Measurements from ENCODE around the gene KASH5.
A peak's percentile ranks its signal among the peaks of the same experiment; 100 is the strongest.

The KASH5 gene, protein sequence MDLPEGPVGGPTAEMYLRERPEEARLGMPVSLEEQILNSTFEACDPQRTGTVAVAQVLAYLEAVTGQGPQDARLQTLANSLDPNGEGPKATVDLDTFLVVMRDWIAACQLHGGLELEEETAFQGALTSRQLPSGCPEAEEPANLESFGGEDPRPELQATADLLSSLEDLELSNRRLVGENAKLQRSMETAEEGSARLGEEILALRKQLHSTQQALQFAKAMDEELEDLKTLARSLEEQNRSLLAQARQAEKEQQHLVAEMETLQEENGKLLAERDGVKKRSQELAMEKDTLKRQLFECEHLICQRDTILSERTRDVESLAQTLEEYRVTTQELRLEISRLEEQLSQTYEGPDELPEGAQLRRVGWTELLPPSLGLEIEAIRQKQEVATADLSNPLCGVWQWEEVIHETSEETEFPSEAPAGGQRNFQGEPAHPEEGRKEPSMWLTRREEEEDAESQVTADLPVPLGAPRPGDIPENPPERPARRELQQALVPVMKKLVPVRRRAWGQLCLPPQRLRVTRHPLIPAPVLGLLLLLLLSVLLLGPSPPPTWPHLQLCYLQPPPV

GRCh38 chr19:49387936-49388372, at the start of gene KASH5:
Gene KASH5 (plus strand): TSS chr19:49388249. CDS start chr19:49390884, 2,635 bp downstream.
- H3K9ac ChIP-seq (ENCODE audit: low read length), result no peak within 1 kb of the TSS
- H3K27me3 ChIP-seq (ENCODE audit: control insufficient read depth, insufficient read depth, low read length), result no peaks in the 10 kb centered on the region
- H3K27ac ChIP-seq (ENCODE audit: low read depth, low read length), result no peak within 1 kb of the TSS
- no peaks in the 10 kb centered on the region for H3K36me3 ChIP-seq (ENCODE audit: control insufficient read depth, insufficient read depth, low read length)
- H3K4me1 ChIP-seq (ENCODE audit: control insufficient read depth, insufficient read depth, low read length), result no peaks in the 10 kb centered on the region
- H3K4me3 ChIP-seq (ENCODE audit: low read length), result peak within 1 kb of the TSS; percentile 36

DNA sequence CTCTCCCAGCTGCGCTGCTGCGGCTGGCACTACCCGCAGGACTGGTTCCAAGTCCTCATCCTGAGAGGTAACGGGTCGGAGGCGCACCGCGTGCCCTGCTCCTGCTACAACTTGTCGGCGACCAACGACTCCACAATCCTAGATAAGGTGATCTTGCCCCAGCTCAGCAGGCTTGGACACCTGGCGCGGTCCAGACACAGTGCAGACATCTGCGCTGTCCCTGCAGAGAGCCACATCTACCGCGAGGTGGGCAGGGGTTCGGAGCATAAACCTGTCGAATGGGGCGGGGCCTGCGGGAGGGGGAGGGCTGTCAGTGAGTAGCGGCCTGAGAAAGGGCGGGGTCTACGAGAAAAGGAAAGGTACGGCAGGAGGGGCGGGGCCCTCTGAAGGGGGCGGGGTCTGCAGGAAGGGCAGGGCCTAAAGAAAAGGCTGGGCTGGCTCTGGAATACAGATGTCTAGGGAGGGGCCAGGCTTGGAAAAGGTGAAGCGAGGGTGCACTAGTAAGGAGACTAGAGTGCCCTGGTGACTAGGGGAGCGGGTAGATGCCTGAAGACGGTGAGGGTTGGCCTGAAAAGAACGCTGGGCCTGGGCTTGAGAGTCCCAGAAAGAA, 49.3 kb upstream of the KASH5 start:
- no peaks in the 10 kb centered on the region for H3K27me3 ChIP-seq (ENCODE audit: control insufficient read depth, insufficient read depth, low read length)
- peak overlapping the region; percentile 82 for H3K27ac ChIP-seq (ENCODE audit: low read depth, low read length)
- H3K4me1 ChIP-seq (ENCODE audit: control insufficient read depth, insufficient read depth, low read length), result peaks cover 4% of the 10 kb centered on the region
- no peak overlapping the region for H3K9ac ChIP-seq (ENCODE audit: low read length)
- H3K36me3 ChIP-seq (ENCODE audit: control insufficient read depth, insufficient read depth, low read length), result peaks cover 7% of the 10 kb centered on the region
- peak overlapping the region; percentile 71 for H3K4me3 ChIP-seq (ENCODE audit: low read length)

DNA sequence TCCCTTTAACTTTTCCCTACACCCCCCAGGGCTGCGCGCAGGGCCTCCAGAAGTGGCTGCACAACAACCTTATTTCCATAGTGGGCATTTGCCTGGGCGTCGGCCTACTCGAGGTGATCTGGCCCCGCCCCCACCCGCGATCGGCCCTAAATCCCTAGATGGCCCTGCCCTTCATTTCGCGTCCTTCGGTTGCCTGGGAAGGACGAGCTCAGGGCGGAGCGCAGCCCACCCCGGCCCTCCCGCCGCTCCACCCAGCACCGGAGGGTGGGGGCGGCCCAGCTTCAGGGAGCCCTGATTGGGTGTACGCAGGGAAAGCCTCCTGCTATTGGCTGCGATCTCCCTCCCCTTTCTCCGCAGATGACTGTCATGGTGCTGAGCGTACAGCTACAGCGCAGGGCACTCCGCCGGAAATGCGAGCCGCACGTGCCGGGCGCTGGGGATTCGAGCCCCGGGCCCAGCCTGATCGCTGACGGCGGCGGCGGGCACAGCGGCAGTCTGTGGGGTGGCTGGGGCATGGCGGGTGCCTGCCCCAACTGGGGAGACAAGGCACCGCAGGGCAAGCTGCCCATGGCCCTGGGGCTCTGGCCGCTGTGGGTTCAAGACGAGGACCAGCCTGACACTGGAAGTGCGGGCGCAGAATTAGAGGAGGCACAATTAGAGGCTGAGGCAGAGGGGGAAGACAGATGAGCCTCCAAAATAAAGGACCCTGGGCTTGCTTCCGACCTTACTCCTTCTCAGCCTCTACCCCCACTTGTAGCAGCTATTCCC, 48.6 kb upstream of the KASH5 start:
- H3K4me1 ChIP-seq (ENCODE audit: control insufficient read depth, insufficient read depth, low read length), result peaks cover 4% of the 10 kb centered on the region

DNA sequence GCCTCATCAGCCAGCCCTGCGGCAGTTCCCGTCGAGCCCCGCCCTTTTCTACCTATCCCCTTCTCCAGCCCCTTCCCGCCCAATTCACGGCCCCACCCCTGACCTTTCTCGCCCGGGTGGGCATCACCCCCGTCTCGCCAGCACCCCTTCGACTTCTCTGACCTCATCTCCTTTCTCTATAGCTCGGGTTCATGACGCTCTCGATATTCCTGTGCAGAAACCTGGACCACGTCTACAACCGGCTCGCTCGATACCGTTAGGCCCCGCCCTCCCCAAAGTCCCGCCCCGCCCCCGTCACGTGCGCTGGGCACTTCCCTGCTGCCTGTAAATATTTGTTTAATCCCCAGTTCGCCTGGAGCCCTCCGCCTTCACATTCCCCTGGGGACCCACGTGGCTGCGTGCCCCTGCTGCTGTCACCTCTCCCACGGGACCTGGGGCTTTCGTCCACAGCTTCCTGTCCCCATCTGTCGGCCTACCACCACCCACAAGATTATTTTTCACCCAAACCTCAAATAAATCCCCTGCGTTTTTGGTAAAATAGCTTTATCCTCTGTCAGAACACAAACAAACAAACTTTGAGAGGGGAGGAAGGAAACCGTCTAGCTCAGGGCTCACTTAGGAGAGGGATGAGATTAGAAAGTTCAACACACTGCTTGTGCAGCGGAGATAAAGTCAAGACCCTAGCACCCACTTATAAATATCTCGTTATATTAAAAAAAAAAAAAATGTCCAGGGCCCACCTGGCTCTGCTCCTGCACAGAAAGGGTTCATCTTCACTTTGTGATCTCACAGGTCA, 47.8 kb upstream of the KASH5 start:
- Histone ChIP-seq H3K4me3 (ENCODE audit: low read length) (peak overlapping the region; percentile 61), H3K4me1 (ENCODE audit: control insufficient read depth, insufficient read depth, low read length) (peaks cover 4% of the 10 kb centered on the region), H3K27ac (ENCODE audit: low read depth, low read length) (peak overlapping the region; percentile 86), H3K36me3 (ENCODE audit: control insufficient read depth, insufficient read depth, low read length) (peaks cover 15% of the 10 kb centered on the region), H3K27me3 (ENCODE audit: control insufficient read depth, insufficient read depth, low read length) (no peaks in the 10 kb centered on the region), H3K9ac (ENCODE audit: low read length) (no peak overlapping the region)

More for the DNA sequence above, 48.6 kb upstream of the KASH5 start:
- Histone ChIP-seq H3K9ac (ENCODE audit: low read length) (no peak overlapping the region), H3K27ac (ENCODE audit: low read depth, low read length) (peak overlapping the region; percentile 86), H3K4me3 (ENCODE audit: low read length) (peak overlapping the region; percentile 71), H3K36me3 (ENCODE audit: control insufficient read depth, insufficient read depth, low read length) (peaks cover 9% of the 10 kb centered on the region), H3K27me3 (ENCODE audit: control insufficient read depth, insufficient read depth, low read length) (no peaks in the 10 kb centered on the region)

DNA sequence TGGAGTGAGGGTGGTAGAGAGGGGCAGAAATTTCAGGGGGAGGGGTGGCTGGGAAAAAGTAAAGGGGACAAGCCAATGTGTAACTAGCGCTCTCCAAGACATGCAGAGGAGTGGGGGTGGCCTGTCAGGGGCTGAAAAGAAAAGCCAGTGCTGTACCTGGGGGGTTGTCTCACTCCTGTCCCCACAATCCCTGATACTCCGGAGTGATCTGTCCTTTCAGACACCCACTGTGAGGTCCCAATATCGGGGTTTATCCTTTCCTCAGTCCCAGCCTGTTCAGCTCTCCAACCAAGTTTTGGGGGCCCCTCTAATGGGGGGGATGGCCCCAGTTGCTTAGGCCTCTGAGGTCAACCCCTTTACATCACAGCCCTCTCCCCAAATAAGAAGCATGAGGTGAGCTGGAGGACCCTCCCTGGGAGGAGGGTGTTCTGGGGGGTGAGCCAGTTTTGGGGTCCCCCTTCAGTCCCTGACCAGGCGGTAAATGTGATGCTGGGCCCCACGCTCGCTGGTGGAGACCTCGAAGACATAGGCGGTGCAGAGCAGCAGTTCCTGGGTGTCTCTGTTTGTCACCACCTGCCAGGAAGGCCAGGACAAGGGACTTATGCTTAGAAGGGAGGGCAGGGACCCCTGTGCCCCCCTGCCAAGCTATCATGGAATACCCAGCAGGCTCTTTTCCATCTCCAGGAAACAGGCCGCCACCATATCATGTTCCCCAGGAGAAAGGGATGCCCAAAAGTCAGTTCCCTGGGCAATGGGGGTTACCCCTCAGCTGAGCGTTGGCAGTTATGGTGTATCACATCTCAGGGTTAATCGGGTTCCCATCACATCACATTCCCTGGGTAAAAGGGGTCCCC, 47.0 kb upstream of the KASH5 start:
- Histone ChIP-seq H3K36me3 (ENCODE audit: control insufficient read depth, insufficient read depth, low read length) (peaks cover 15% of the 10 kb centered on the region), H3K4me3 (ENCODE audit: low read length) (no peak overlapping the region), H3K27ac (ENCODE audit: low read depth, low read length) (no peak overlapping the region)

GRCh38 chr19:49342291-49342721, 45.7 kb upstream of the KASH5 start:
- Histone ChIP-seq H3K9ac (ENCODE audit: low read length) (no peak overlapping the region), H3K27ac (ENCODE audit: low read depth, low read length) (no peak overlapping the region), H3K27me3 (ENCODE audit: control insufficient read depth, insufficient read depth, low read length) (no peaks in the 10 kb centered on the region), H3K4me3 (ENCODE audit: low read length) (no peak overlapping the region), H3K36me3 (ENCODE audit: control insufficient read depth, insufficient read depth, low read length) (peaks cover 15% of the 10 kb centered on the region), H3K4me1 (ENCODE audit: control insufficient read depth, insufficient read depth, low read length) (peaks cover 4% of the 10 kb centered on the region)

More for the DNA sequence above, 47.0 kb upstream of the KASH5 start:
- no peak overlapping the region for H3K9ac ChIP-seq (ENCODE audit: low read length)
- no peaks in the 10 kb centered on the region for H3K27me3 ChIP-seq (ENCODE audit: control insufficient read depth, insufficient read depth, low read length)
- peaks cover 4% of the 10 kb centered on the region for H3K4me1 ChIP-seq (ENCODE audit: control insufficient read depth, insufficient read depth, low read length)

GRCh38 chr19:49343123-49343522, 44.9 kb upstream of the KASH5 start:
- Histone ChIP-seq H3K27me3 (ENCODE audit: control insufficient read depth, insufficient read depth, low read length) (no peaks in the 10 kb centered on the region), H3K4me1 (ENCODE audit: control insufficient read depth, insufficient read depth, low read length) (peaks cover 4% of the 10 kb centered on the region), H3K4me3 (ENCODE audit: low read length) (no peak overlapping the region), H3K27ac (ENCODE audit: low read depth, low read length) (no peak overlapping the region), H3K9ac (ENCODE audit: low read length) (no peak overlapping the region), H3K36me3 (ENCODE audit: control insufficient read depth, insufficient read depth, low read length) (peaks cover 15% of the 10 kb centered on the region)

- H3K9ac ChIP-seq (ENCODE audit: low read length), result no peak overlapping the region
- peaks cover 19% of the 10 kb centered on the region for H3K36me3 ChIP-seq (ENCODE audit: control insufficient read depth, insufficient read depth, low read length)
- no peak overlapping the region for H3K4me3 ChIP-seq (ENCODE audit: low read length)
- H3K4me1 ChIP-seq (ENCODE audit: control insufficient read depth, insufficient read depth, low read length), result peaks cover 2% of the 10 kb centered on the region
- H3K27ac ChIP-seq (ENCODE audit: low read depth, low read length), result no peak overlapping the region
- H3K27me3 ChIP-seq (ENCODE audit: control insufficient read depth, insufficient read depth, low read length), result no peaks in the 10 kb centered on the region
These were observed 43.3 kb upstream of the KASH5 start for GRCh38 chr19:49344505-49345423.

DNA sequence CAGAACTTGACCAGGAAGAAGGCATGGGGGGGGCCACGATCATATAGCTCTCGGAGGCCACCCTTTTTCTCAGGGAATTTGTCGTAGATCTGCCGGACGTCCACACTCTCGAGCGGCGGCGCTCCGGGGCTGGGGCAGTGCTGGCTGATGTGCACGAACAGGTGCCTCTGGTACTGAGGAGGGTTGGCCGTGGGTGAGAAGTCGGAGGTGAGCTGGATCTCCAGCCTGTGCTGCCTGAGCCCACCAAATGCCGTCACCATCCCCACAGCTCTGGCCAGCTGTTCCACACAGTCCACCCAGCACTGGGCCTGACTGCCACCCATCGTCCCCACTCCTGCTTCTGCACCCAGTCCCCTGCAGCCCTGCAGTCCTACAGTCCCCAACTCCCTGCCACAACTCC, 40.9 kb upstream of the KASH5 start:
- no peak overlapping the region for H3K4me3 ChIP-seq (ENCODE audit: low read length)
- H3K27me3 ChIP-seq (ENCODE audit: control insufficient read depth, insufficient read depth, low read length), result no peaks in the 10 kb centered on the region
- no peak overlapping the region for H3K27ac ChIP-seq (ENCODE audit: low read depth, low read length)
- H3K9ac ChIP-seq (ENCODE audit: low read length), result no peak overlapping the region
- H3K4me1 ChIP-seq (ENCODE audit: control insufficient read depth, insufficient read depth, low read length), result no peaks in the 10 kb centered on the region
- peaks cover 19% of the 10 kb centered on the region for H3K36me3 ChIP-seq (ENCODE audit: control insufficient read depth, insufficient read depth, low read length)

DNA sequence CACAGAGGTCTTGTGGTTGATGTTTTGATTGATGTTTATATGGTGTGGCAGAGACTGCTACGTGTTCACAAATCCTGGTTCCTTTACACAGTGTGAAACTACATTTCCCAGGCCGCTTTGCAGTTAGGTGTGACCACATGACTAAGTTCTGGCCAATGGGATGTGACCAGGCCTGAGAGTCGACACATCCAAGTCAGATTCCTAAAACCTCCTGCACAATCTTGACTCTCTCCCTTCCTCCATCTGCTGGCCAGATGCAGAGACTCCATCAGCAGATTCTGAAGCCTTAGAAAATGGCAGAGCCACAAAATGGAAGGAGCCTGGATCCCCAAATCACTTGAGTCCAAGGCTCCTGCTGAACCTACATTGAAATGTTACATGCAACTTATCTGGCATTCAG, 40.2 kb upstream of the KASH5 start:
- Histone ChIP-seq H3K36me3 (ENCODE audit: control insufficient read depth, insufficient read depth, low read length) (peaks cover 16% of the 10 kb centered on the region), H3K4me1 (ENCODE audit: control insufficient read depth, insufficient read depth, low read length) (no peaks in the 10 kb centered on the region), H3K9ac (ENCODE audit: low read length) (no peak overlapping the region), H3K4me3 (ENCODE audit: low read length) (no peak overlapping the region), H3K27me3 (ENCODE audit: control insufficient read depth, insufficient read depth, low read length) (no peaks in the 10 kb centered on the region), H3K27ac (ENCODE audit: low read depth, low read length) (no peak overlapping the region)

Measured in rectal smooth muscle tissue (tissue), 1 donor.